GM18907 (cell line): Measurements from ENCODE around the gene MACROD2.
A peak's percentile ranks its signal among the peaks of the same experiment; 100 is the strongest.

Experiments
- ATAC-seq: cut with Tn5 transposase; IDR thresholded peaks from one replicate; pipeline ENCODE4 v1.9.1; 2021; ENCODE audit warnings: mild to moderate bottlenecking, moderate library complexity; ENCODE audit not compliant: unreplicated experiment

The MACROD2 gene

DNA sequence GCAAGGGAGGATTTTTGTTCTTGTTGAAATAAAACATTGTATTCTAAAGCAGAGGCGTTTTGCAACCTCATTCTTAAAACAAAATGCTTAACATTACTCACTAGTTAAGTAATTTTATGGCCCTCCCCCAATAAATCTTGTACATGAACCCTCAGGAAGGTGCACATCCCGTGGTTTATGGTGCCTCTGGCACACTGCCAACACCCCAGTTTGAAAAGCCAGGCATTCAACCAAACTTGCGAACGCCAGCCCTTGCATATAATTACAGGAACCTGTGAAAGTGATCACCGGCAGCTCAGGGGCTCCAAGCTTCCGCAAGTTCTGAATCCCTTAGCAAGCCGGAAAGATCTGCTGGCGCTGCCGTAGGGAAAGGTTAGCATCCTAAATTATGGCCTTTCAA lies 1451.1 kb downstream of the MACROD2 start:
- ATAC-seq = no peak

DNA sequence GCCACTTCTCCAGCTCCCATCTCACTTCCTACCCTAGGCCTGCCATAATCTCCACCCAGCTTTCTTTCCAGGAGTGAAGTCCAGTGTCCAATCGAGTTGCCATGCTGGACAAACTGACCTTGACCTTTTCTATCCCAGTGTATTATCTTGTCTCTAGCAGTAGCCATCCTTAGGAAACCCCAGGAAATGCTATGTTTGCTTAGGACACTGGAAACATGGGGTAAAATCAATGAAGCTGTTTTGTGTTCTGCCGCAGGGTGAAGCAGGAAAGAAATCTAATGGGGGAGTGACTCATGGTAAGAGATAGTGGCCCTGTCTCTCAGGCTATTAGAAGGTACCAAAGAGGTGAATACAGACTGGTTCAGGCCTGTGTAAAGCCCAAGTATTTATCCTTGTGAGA lies 1452.2 kb downstream of the MACROD2 start:
- no peak for ATAC-seq

DNA sequence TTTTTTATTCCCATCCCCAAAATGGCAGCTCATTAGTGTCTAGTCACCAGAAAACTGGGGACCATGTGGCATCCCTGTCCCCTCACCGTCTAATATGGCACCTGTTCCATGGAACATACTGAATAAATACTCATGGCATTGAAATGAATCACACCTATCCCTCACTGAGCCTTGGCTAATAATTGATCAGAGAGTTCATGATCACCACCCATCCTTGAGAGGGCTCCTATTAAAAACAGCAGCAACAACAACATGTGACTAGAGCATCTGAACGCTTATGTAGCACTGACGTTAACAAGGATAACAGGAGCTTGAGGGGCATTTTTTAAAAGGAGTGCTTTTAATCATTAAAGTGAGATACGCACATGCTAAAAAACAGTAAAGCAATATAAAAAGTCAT lies 1453.7 kb downstream of the MACROD2 start:
- ATAC-seq = no peak

DNA sequence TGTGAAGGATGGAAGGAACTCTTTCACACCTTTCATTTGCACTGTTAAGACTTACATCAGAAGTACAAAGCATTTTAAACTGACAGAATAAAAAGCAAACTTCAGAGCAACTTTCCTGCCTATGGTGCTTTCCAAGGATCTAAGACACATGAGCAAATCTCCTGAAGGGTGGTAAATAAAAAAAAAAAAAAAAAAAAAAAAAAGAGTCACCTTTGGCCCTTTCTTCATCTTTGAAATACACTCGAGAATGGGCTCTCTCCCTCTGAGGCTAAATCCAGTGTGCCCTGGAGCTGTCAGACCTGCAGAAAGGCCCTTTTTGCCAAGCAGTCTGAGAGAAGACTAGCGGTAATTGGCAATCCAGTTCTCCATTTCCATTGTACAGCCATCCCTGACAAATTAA lies 1455.9 kb downstream of the MACROD2 start:
- ATAC-seq = no peak

DNA sequence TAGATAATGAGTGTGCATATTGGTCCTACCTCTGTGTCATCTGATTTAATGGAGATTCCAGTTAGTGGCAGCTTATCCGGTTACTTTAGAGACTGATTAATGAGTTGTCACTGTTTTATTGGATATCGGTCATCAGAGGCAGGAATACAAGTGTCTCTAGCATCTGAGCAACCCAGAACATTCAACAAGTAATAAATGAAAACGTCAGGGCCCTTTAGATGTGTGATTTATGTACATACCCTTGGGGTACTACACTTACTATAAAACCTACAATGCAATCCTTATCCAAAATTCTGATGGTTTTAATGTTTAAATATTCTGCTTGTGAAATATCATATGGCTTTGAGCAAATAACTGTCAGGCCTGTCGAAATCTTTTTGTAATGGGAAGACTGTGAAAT lies 1460.0 kb downstream of the MACROD2 start:
- no peak for ATAC-seq

DNA sequence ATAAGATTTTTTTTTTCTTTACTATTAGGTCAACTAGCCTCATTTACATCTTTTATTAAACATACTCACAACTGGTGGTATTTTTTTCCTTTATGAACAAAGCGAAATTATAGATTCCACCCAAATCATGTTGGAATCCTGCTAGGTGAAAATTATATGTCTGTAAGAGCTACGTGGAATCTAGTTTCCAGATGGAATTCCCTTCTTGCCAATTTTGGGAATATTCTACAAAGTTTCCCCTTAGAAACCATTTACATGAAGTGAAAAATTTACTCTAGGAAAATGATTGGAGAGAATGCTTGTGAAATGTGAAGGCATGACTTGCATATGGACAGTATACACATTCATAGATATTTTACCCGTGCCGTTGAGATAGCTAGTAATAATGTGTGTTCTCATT lies 1466.6 kb downstream of the MACROD2 start:
- no peak for ATAC-seq

DNA sequence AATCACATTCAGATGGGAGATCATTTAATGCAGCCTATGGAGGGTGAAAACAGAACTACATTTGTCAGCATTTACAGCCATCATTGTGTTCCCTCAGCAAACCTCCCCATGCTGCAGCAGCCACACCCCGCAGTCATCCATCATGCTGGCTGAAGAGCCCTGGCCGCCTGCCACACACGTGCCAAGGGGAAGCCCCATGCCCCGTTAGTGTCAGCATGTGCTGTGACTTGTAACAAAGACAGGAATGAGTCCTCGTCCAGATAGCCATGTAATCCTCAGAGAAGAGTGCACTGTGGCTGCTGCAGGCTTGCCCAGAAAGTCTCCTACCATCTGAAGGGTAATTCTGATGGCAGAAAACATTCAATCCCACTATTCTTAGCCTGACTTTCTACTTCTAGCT lies 1480.2 kb downstream of the MACROD2 start:
- peak; percentile 59 for ATAC-seq

DNA sequence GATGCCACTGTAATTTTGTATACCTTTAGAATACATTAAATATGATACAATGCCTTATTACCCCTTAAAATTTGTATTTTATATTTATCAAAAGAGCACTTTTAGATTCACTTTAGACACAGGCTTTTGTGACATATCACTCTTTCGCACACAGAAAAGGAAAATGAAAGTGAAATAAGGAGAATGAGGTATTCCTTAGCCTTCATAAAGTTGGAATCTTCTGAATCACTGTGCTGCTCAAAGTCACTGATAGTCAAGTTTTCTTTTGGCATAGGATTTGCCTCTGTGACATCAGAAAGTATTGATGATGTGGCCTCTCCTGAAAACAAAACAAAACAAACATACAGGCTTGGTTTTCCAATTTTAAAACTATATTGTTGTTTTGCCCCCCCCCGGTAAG lies 1480.9 kb downstream of the MACROD2 start:
- ATAC-seq = no peak

DNA sequence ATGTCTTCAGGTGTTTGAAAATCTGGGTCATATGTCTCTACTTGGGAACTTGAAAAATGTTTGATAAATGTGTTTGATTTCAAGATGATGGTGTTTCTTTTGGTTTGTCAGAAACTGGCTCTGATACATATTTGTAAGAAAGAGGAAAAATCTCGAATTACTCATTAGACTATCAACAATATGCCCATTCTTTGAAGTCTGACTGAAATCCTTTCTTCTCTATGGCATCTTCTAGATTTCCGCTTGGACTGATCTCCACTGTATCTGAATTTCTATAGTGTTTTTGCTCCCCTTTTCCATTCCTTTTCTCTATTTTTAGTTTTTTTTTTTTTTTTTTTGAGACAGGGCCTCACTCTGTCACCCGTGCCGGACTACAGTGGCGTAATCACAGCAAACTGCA lies 1481.5 kb downstream of the MACROD2 start:
- no peak for ATAC-seq

DNA sequence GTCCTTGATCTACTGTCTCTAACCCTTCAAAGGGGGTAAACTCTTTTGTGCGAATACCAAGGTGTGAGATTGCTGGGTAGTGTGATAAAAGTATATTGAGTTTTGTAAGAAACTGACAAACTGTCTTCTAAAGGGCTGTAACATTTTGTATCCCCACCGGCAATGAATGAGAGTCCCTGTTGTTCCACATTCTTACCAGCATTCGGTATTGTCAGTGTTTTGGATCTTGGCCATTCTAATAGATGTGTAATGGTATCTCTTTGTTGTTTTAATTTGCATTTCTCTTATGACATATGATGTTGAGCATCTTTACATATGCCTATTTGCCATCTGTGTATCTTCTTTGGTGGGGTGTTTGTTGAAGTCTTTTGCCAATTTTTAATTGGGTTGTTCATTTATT lies 1487.2 kb downstream of the MACROD2 start:
- no peak for ATAC-seq

DNA sequence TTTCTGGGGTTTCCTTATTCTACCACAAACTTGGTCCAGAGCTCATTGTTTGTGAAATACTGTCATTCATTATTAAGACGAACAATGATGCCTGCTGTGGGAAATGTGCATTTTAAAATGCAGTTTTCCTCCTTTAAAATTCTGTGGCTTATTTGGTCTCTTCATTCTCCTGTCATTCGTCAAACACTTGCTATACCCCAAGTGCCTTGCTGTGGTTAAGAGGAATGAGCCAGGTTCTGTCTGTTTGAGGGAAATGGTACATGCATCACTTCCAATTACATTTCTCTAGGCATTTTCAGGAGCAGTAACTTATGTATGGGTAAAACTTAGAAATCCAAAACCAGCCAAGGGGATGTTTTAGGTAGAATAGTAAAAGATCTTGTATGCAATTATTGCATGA lies 1490.2 kb downstream of the MACROD2 start:
- no peak for ATAC-seq

DNA sequence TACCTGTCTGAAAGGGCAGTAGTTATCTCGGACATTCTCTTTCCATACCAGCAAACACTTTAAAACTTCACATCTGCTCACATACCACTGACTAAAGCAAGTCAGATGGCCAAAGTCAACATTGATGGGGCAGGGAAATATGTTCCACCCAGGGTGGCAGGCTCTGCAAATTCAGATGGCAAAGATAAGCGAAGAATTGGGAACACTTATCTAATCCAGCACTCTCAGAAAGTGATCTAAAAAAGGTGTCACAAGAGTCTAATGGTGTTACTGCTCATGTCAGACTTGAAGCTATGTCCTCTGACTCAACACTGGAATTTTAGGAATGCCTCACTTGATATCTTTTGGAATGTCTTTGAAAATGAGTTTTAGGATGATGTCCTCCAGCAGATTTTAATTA lies 1491.7 kb downstream of the MACROD2 start:
- ATAC-seq = no peak

DNA sequence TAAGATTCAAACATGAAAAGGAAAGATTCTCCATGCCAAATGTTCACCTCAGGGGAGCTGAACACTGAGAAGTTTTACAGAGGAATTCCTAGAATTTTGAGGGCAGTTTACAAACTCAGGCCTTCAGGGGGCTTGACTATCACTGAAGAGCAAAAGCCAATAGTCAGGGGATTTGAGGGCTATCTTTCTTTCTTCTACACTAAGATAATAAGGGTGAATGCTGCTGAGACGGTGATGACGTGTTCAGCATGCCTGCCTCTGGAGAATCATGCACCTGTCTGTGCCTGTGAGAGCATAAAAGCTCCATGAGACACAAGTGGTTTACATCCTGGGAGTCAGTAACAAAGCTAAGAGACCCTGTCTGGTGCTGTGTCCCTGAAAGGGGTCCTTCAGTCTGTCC lies 1492.4 kb downstream of the MACROD2 start:
- no peak for ATAC-seq

DNA sequence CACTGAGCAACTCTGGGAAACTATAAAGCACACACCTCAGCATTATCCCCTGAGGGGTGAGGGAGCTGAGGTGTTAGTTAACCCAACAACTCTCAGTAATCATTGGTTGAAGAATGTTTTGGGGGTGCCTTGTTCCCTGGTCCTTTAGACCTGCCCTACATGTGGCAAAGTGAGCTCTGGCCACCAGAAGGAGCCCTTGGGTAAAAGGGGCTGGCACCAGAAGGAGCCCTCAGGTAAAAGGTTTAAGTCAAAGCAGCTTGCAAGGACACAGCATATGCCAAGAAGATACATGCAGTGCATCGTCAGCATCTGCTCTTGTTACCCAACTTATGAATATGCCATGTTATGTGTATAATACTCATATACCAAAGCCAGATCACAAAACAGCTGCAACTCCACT lies 1496.3 kb downstream of the MACROD2 start:
- ATAC-seq = no peak

DNA sequence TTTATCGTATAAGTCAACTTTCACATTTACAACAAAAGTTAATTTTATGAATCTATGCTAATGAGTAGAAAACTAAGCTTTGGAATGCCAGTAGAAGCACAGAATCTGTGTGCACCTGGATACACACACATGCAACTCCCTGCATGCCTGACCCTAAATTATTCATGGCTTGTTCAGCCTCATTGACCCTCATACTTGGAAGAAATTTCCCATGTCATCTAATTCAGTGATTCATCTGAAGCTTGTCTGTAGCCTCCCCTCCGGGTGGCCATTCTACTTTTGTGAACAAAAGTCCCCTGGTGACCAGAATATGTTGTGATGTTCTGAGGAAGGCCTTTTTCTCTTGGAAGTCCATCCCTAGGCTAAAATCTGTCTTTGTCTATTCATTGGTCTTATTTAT lies 1499.5 kb downstream of the MACROD2 start:
- ATAC-seq = no peak

DNA sequence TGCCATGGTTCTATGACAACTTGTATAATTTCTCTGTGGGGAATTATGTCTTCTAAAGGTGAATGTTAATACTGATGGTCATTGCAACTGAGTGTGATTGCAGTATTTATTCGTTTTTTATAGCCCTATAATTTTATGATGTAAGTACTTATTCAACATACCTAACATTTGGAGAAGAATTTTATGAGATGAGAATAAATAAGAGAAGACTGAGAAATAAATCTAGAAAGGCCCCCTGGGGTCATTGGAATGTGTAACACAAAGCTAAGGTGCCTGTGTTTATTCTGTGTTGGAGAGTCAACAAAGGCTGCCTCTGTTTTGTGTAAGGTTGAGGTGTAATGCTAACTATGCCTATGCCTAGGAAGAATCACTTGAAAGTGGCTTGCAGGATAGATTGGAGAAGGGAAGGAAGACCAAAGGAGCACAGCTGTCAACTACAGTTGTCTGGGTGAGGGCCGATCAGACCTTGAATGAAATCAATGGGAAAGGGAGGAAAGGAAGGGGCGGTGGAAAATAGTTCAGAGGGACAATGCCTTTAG lies 1501.3 kb downstream of the MACROD2 start:
- no peak for ATAC-seq

DNA sequence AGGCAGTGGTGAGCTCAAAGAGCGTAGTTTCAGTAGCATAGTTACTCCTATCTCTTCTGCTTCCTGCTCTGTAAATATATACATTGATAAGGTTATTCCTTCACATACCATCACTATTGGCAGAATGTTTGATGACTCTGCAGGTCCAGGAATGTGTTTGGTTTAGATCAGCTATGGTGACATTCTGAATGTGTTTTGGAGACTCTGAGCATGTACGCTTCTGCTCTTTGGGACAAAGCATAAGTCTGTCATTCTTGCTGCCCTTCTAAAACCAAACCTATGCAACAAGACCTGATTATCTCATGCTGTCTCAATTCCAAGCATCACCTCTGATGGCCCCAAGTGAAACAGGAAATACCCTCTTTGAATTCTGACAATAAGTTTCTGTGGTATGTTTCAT lies 1503.6 kb downstream of the MACROD2 start:
- no peak for ATAC-seq

DNA sequence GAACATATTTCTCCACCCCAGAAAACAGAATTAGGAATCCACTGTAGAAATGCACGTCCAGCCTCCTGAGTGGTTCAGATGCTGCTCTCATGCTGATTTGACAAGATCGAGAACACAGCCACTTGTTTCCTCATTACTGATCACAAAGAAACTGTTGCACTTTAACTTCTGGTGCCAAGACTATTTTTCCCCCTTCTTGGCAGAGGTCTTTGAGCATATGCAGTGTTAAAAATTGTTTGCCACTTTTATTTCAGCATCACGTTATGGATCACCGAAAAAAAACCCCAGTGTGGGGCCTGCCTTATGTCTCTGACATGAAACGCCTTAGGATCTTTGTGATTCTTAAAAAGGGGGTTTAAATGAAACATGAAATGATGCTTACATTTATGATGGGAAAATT lies 1511.0 kb downstream of the MACROD2 start:
- no peak for ATAC-seq

DNA sequence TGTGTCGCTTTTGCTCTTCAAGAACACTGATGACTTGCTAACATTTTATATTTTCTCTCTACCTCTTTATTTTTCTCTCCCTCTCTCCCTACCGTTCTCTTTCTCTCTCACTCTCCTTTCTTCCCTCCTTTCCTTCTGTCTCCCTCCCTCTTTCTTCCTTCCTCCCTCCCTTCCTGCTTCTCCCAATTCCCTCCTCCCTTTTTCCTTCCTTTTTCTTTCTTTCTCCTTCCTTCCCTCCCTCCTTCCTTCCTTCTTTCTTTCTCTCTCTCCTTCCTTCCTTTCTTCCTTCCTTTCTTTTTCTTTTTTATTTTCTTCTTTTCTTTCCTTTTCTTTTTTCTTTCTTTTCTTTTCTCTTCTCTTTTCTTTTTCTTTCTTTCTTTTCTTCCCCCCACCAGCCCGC lies 1511.8 kb downstream of the MACROD2 start:
- ATAC-seq = no peak

DNA sequence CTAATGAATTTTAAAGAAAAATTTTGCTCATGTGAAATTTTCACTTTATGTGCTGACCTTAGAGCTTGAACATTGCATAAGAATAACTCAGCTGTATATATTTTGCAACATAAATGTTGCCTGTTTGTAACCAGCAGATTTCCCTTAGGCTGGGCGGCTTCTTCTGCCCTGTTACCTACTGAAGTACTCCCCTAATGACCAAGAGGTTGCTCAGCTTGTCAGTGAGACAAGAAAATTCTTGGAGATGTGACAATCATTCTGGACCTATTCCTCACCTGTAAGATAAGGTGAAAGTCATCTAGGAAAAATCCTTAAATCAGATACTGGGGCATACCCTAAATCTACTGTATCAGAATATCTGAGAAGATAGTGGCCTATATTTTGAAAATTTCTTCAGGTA lies 1516.2 kb downstream of the MACROD2 start:
- ATAC-seq = no peak

DNA sequence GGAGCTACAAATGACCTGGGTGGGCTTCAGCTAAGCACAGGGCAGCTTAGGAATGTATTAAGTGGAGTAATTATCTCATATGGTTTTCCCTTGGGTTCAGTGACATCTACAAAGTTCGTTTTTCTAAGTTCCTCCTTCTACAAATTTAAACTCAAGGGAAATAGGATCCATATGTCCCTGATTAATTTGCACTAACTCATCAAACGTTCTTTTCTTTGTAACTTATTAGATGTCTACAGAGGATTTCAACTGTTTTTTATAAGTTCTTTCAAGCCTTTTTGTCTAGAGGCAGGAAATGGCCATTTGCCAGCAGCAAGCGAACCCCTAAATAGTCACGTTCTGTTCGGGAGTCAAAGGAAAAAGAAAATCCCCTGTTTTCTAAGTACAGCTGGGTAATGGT lies 1517.6 kb downstream of the MACROD2 start:
- ATAC-seq = no peak

DNA sequence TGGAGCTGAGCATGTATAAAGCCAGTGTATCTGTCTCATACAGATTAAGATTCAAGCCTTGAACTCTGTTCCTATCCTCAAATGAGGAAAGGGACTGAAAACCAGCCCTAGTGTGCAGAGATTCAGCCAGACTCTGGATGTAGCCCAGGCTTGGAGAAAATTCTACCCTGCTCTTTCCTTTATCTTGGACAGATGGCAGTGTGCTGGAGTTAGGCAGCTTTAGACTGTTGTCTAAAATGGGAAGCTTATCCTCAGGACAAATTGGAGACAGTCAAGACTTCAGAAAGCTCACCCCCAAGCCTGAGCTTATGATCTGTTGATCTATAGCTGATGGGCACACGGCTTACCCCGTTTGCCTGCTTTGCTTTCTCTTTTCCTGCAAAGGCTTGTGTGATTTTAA lies 1520.4 kb downstream of the MACROD2 start:
- no peak for ATAC-seq

DNA sequence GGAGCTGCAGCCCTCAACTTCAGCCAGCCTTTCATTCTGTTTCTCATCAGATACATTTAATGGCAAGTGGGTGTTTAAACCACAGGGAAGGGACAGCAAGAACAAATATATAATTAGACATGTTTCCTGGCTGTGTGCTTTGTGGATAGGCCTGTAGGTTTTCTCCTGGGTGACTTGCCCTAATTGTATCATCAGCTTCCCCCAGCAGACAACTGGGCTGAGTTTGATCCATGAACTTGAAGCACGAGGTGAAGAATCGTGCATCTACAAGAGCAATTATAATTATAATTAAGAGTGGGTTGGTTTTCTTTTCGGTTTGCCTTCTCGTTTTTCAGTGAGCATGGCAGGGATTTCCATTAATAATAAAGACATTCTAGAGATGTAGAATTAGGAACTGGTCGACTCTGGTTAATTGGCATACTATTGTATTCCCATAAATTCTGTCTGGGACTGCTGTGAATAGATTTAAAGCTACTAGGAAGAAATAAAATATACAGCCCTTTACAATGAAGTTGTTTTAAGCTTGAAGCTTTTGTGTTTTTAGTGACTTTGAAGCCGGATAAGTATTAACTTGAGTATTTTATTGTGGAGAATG lies 1525.7 kb downstream of the MACROD2 start:
- ATAC-seq = no peak
